Parietal lobe (tissue), 1 donor: ENCODE results near the gene CFAP54. TPM values are rescaled to one million over a fixed set of nuclear protein-coding genes. Genes with fewer than 3 reads are reported as not detected.

Source experiments
- total RNA-seq: library from RNA; depleted of rRNA; stranded (reverse); fragments of >200 nt; gene quantifications from one replicate; pipeline ENCODE4 v1.2.3, GENCODE V29; 2014

The CFAP54 gene, protein sequence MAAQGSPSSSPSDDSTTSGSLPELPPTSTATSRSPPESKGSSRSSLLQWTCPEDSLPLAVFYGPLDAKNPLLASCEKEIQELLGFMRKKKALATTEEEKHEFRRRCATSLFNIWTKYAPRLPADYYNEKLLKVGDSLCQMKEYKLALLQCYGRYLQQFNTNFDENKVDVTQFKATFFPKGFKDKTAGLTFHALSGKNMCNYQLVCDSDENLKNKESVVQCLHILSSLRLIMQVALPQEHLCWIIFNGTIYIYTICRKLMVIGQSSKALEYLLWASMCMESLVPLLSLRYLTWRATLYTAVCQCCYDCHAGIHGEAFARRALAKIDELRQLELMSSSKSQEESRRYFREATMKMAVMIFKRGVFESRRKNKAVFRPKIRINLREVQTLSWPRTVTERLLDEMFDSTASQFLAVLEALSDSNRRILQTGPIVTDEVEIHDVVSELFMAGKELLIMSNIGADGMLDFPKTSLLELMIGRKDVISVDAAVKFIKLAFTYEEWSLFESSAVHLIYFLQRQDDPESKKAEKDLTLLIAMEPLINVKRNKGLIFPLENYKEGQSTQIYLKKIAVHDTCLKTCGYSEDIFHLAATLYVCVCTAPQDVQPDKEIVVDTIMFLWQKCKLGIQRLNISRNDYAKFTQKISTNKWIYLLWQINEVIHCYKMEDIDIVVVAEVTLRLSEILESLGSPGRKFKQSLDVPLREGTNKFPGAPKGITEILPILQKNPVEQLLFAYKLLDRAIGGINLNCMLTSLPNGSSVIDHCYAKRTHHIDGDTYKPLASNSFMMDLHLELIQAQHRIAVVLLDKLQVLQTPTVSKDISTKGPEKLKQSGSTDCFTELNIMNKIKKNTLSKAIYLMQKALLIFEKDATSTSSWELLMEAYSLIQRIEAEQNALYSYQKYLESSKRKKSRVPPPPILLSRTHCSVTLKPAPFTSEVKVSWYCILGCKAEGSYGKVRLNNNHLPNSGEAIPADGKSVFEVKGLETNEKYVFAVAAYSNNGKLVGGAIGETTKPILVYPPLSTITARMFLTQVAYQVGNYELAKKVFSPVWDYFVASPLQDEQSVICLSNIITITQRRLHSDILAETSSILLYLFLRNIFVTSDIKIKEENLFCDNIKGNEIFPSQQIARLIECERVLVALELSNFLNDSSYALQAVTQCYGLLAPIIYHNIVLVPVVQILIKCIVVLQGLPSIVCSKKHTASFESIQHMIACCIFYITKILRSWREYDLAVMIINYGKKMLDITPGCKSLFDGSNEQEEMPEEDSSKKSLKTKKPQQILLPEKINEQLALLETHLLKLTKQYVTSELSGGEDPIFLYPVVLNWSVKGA (N-terminal part only)
- total RNA-seq, result 13.8 TPM

GRCh38 chr12:96489392-96490056 is at the start of gene CFAP54:
CFAP54 (plus strand) TSS chr12:96489577; CDS start chr12:96489610, 33 bp downstream.

DNA sequence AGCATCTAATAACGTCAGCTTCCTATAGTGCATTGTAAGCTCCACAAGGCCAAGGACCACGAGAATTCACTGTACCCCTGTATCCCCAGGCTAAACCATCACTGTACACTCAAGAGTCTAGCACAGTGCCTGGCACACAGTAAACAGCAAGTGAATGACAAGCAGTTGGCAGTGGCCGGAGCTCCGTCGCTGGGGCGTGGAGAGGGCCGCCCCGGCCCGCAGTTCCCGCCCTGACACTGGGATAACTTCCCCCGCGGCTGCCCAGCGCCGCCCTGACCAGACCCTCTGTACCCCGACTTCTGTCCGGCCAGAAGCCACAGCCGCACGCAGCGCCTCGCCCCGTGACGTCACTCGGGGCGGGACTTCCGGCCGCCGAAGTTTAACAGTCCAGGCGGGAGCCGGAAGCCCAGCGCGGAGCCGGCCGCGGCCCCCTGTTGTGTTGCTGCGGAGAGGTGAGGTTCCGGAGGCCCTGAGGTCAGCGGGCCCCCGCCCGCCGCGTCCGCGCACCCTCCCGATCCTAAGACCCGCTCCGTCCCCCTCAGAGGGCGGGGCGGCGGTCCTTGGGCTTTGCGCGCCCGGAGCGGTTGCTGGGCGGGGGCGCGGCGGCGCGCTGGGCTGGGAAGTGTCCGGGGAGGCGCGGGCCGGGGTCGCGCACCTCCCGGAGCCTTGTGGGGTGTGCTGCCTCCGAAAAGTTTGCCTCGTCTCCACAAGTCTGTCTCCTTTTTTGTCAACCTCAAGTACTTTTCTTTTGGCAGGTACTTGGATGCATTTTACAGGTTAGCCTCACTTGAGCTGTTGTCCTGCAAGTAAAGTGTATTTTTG is 417.7 kb downstream of the CFAP54 start, which contains the start of gene NEDD1:
NEDD1 (plus strand) TSS at position 409 of the 822 bp plus-strand sequence. CDS start 2,503 bp downstream, outside the sequence.

Other genes with a start within 250 kb of the CFAP54 start
- 154 TPM for gene CDK17, start 89.1 kb upstream of the CFAP54 start, total RNA-seq